Trophoblast cell (in vitro differentiated cells and primary cell): ENCODE measurements around the gene PLEKHA1.
A peak's percentile ranks its signal among the peaks of the same experiment; 100 is the strongest.

Source experiments
- DNase-seq, 2 donors: peaks; one replicate each; pipeline ENCODE4 v3.0.0-alpha.2; 2016
- H2AFZ ChIP-seq: 2 replicates; pipeline ENCODE4 v1.6.1; 2013; ENCODE audit warnings: low read length, moderate library complexity, mild to moderate bottlenecking; ENCODE audit not compliant: insufficient read depth, poor library complexity
- H2AK5ac ChIP-seq: 2 replicates; pipeline ENCODE4 v1.6.1; 2013; ENCODE audit warnings: mild to moderate bottlenecking, low read length
- H2BK120ac ChIP-seq: 2 replicates; pipeline ENCODE4 v1.6.1; 2013; ENCODE audit warnings: low read length, mild to moderate bottlenecking, moderate library complexity; ENCODE audit not compliant: insufficient read depth, poor library complexity
- H2BK12ac ChIP-seq: 2 replicates; pipeline ENCODE4 v1.6.1; 2013; ENCODE audit warnings: mild to moderate bottlenecking, low read length, moderate library complexity
- H2BK5ac ChIP-seq: 2 replicates; pipeline ENCODE4 v1.6.1; 2013; ENCODE audit warnings: low read length, low read depth, moderate library complexity, mild to moderate bottlenecking; ENCODE audit not compliant: poor library complexity
- H3K14ac ChIP-seq: 2 replicates; pipeline ENCODE4 v1.6.1; 2013; ENCODE audit warnings: mild to moderate bottlenecking, low read length
- H3K18ac ChIP-seq: 2 replicates; pipeline ENCODE4 v1.6.1; 2013; ENCODE audit warnings: mild to moderate bottlenecking, low read length
- H3K23ac ChIP-seq: 2 replicates; pipeline ENCODE4 v1.6.1; 2013; ENCODE audit warnings: low read length
- H3K27ac ChIP-seq: 2 replicates; pipeline ENCODE4 v1.5.1; 2013; ENCODE audit warnings: low read depth, mild to moderate bottlenecking, inconsistent platforms, low read length, moderate library complexity
- H3K27me3 ChIP-seq: 2 replicates; pipeline ENCODE4 v1.6.1; 2013; ENCODE audit warnings: inconsistent platforms, mild to moderate bottlenecking, low read length, moderate library complexity; ENCODE audit not compliant: insufficient read depth
- H3K36me3 ChIP-seq, 2 experiments: 1 replicate in 1 of 2; 2 replicates in 1 of 2; pipeline ENCODE4 v1.6.1; 2013; ENCODE audit warnings: low read length in 2 of 2, mild to moderate bottlenecking in 2 of 2, moderate library complexity in 1 of 2; ENCODE audit not compliant: insufficient read depth in 2 of 2, control insufficient read depth in 1 of 2
- H3K4ac ChIP-seq: 2 replicates; pipeline ENCODE4 v1.6.1; 2013; ENCODE audit warnings: low read depth, mild to moderate bottlenecking, low read length, moderate library complexity
- H3K4me1 ChIP-seq, 2 experiments: 1 replicate in 1 of 2; 2 replicates in 1 of 2; pipeline ENCODE4 v1.6.1; 2013; ENCODE audit warnings: low read length in 2 of 2, mild to moderate bottlenecking in 2 of 2, moderate library complexity in 1 of 2; ENCODE audit not compliant: insufficient read depth in 2 of 2, control insufficient read depth in 1 of 2
- H3K4me2 ChIP-seq: 2 replicates; pipeline ENCODE4 v1.6.1; 2013; ENCODE audit warnings: inconsistent platforms, mild to moderate bottlenecking, low read length, moderate library complexity
- H3K4me3 ChIP-seq: 2 replicates; pipeline ENCODE4 v1.5.1; 2013; ENCODE audit warnings: mild to moderate bottlenecking, low read depth, low read length, inconsistent platforms
- H3K79me1 ChIP-seq: one replicate; pipeline ENCODE4 v1.6.1; 2013; ENCODE audit warnings: low read length
- H3K79me2 ChIP-seq: 2 replicates; pipeline ENCODE4 v1.6.1; 2013; ENCODE audit warnings: low read length, mild to moderate bottlenecking; ENCODE audit not compliant: control insufficient read depth, insufficient read depth, poor library complexity
- H3K9ac ChIP-seq: 2 replicates; pipeline ENCODE4 v1.6.1; 2013; ENCODE audit warnings: mild to moderate bottlenecking, low read length
- H3K9me3 ChIP-seq: 2 replicates; pipeline ENCODE4 v1.6.1; 2013; ENCODE audit warnings: low read depth, mild to moderate bottlenecking, control low read depth, inconsistent platforms, low read length; ENCODE audit not compliant: insufficient read depth
- H4K12ac ChIP-seq: 2 replicates; pipeline ENCODE4 v1.6.1; 2013; ENCODE audit warnings: low read depth, mild to moderate bottlenecking, low read length, moderate library complexity
- H4K8ac ChIP-seq: 2 replicates; pipeline ENCODE4 v1.6.1; 2013; ENCODE audit warnings: low read depth, mild to moderate bottlenecking, low read length, moderate library complexity
- H4K91ac ChIP-seq: one replicate; pipeline ENCODE4 v1.6.1; 2013; ENCODE audit warnings: low read depth, mild to moderate bottlenecking, low read length, moderate library complexity
- WGBS: extraction: QIAGEN DNeasy Blood & Tissue Kit; methylation state at CpG from one replicate; pipeline ENCODE4 v1.1.7; 2013; ENCODE audit warnings: missing lambda C conversion rate; ENCODE audit not compliant: insufficient read length, insufficient coverage; ENCODE audit errors: extremely low coverage; 5-methylcytosine and 5-hydroxymethylcytosine counted together

Gene PLEKHA1

GRCh38 chr10:122331615-122332446, 42.7 kb upstream of the PLEKHA1 start:
- H3K18ac ChIP-seq: no peak overlapping the region
- no peak overlapping the region for H2BK120ac ChIP-seq
- H3K36me3 ChIP-seq: no peaks in the 10 kb centered on the region
- H3K4me3 ChIP-seq: no peak overlapping the region
- no peaks in the 10 kb centered on the region for H3K4me1 ChIP-seq
- no peak overlapping the region for H3K23ac ChIP-seq
- peaks cover 5% of the 10 kb centered on the region for H3K9me3 ChIP-seq
- WGBS: no CpG with 5 or more reads among the region's 16 CpGs
- H3K9ac ChIP-seq: no peak overlapping the region
- DNase-seq: no peak
- H2AK5ac ChIP-seq: no peak overlapping the region
- H3K14ac ChIP-seq: no peak overlapping the region
- H3K27ac ChIP-seq: no peak overlapping the region
- H3K79me1 ChIP-seq: no peaks in the 10 kb centered on the region
- no peak overlapping the region for H2BK5ac ChIP-seq
- no peak overlapping the region for H3K4me2 ChIP-seq
- H4K8ac ChIP-seq: no peak overlapping the region
- H4K91ac ChIP-seq: no peak overlapping the region
- no peak overlapping the region for H2AFZ ChIP-seq
- no peak overlapping the region for H4K12ac ChIP-seq
- H3K4ac ChIP-seq: no peak overlapping the region
- no peaks in the 10 kb centered on the region for H3K79me2 ChIP-seq
- no peak overlapping the region for H2BK12ac ChIP-seq
- no peaks in the 10 kb centered on the region for H3K27me3 ChIP-seq

- no peak overlapping the region for H3K9ac ChIP-seq
- no peak overlapping the region for H3K4ac ChIP-seq
- H3K27ac ChIP-seq: no peak overlapping the region
- no peaks in the 10 kb centered on the region for H3K79me2 ChIP-seq
- H4K12ac ChIP-seq: no peak overlapping the region
- H2BK5ac ChIP-seq: no peak overlapping the region
- no peak overlapping the region for H2AFZ ChIP-seq
- H4K8ac ChIP-seq: no peak overlapping the region
- no CpG with 5 or more reads among the region's 4 CpGs for WGBS
- H3K4me2 ChIP-seq: no peak overlapping the region
- no peak overlapping the region for H2BK12ac ChIP-seq
- no peak overlapping the region for H3K14ac ChIP-seq
- no peaks in the 10 kb centered on the region for H3K36me3 ChIP-seq
- H2BK120ac ChIP-seq: no peak overlapping the region
- no peaks in the 10 kb centered on the region for H3K27me3 ChIP-seq
- no peak overlapping the region for H4K91ac ChIP-seq
- no peak overlapping the region for H2AK5ac ChIP-seq
- no peaks in the 10 kb centered on the region for H3K9me3 ChIP-seq
- no peak overlapping the region for H3K4me3 ChIP-seq
- H3K18ac ChIP-seq: no peak overlapping the region
- DNase-seq: no peak
- H3K79me1 ChIP-seq: no peaks in the 10 kb centered on the region
- no peak overlapping the region for H3K23ac ChIP-seq
- no peaks in the 10 kb centered on the region for H3K4me1 ChIP-seq
Observed at GRCh38 chr10:122333037-122333436, 41.5 kb upstream of the PLEKHA1 start.

- Histone ChIP-seq H2BK12ac (no peak overlapping the region), H2AFZ (no peak overlapping the region), H3K14ac (no peak overlapping the region), H2BK120ac (no peak overlapping the region), H3K4me1 (peaks cover 0 to 3% of the 10 kb centered on the region in 2 experiments), H3K9me3 (no peaks in the 10 kb centered on the region), H2BK5ac (no peak overlapping the region), H3K4me2 (no peak overlapping the region), H3K23ac (no peak overlapping the region), H3K79me1 (no peaks in the 10 kb centered on the region), H3K36me3 (no peaks in the 10 kb centered on the region), H3K27ac (no peak overlapping the region), H4K12ac (no peak overlapping the region), H3K27me3 (no peaks in the 10 kb centered on the region), H4K8ac (no peak overlapping the region), H3K79me2 (no peaks in the 10 kb centered on the region), H3K4ac (no peak overlapping the region), H3K18ac (no peak overlapping the region), H2AK5ac (no peak overlapping the region), H3K9ac (no peak overlapping the region), H3K4me3 (no peak overlapping the region), H4K91ac (no peak overlapping the region)
- WGBS: no CpG with 5 or more reads among the region's 10 CpGs
- no peak for DNase-seq
Observed at GRCh38 chr10:122336332-122336731, 38.2 kb upstream of the PLEKHA1 start.

GRCh38 chr10:122336961-122337360, 37.5 kb upstream of the PLEKHA1 start:
- H3K14ac ChIP-seq: no peak overlapping the region
- H3K4me2 ChIP-seq: no peak overlapping the region
- no peaks in the 10 kb centered on the region for H3K9me3 ChIP-seq
- no peak overlapping the region for H3K4me3 ChIP-seq
- no peak overlapping the region for H4K12ac ChIP-seq
- H4K91ac ChIP-seq: no peak overlapping the region
- H2BK12ac ChIP-seq: no peak overlapping the region
- peaks cover 0 to 4% of the 10 kb centered on the region in 2 experiments for H3K4me1 ChIP-seq
- no peak overlapping the region for H3K18ac ChIP-seq
- H3K4ac ChIP-seq: no peak overlapping the region
- H4K8ac ChIP-seq: no peak overlapping the region
- H2AK5ac ChIP-seq: no peak overlapping the region
- H2BK120ac ChIP-seq: no peak overlapping the region
- no peak overlapping the region for H3K27ac ChIP-seq
- no peaks in the 10 kb centered on the region for H3K36me3 ChIP-seq
- WGBS: no CpG with 5 or more reads among the region's 3 CpGs
- H3K23ac ChIP-seq: no peak overlapping the region
- no peak overlapping the region for H3K9ac ChIP-seq
- no peaks in the 10 kb centered on the region for H3K27me3 ChIP-seq
- DNase-seq: peak; percentile 11 to 21
- H3K79me1 ChIP-seq: no peaks in the 10 kb centered on the region
- no peak overlapping the region for H2BK5ac ChIP-seq
- no peak overlapping the region for H2AFZ ChIP-seq
- no peaks in the 10 kb centered on the region for H3K79me2 ChIP-seq
